ENCODE data around the gene BHMT2.

Gene BHMT2

GRCh38 chr5:79136618-79137017 is 67.1 kb downstream of the BHMT2 start:
- H3K4me3 ChIP-seq (ENCODE audit: control insufficient read depth, low read depth, low read length): no peak overlapping the region
- no peak for TF ChIP-seq CTCF (IDR thresholded peaks at IDR 0.05; ENCODE audit: control insufficient read depth, insufficient read depth, low read depth, low read length, missing control alignments)
- DNase-seq (ENCODE audit: low read depth): no peak

Data from AG09309 (cell line).